Measurements from ENCODE around the gene CDC25C. TPM values are rescaled to one million over a fixed set of nuclear protein-coding genes. Genes with fewer than 3 reads are reported as not detected.

The CDC25C gene
- total RNA-seq, 2 donors from 2014 or later: 14.8 to 30.6 TPM

GRCh38 chr5:138354387-138354786 lies 22.8 kb upstream of the CDC25C start:
- peak overlapping the region; percentile 89 for H3K4me3 Mint-ChIP-seq
- H3K4me1 ChIP-seq (ENCODE audit: control insufficient read depth, insufficient read depth, low read length): no peaks in the 10 kb centered on the region
- peaks cover 23% of the 10 kb centered on the region for H3K4me1 Mint-ChIP-seq
- H3K27ac Mint-ChIP-seq: peak overlapping the region; percentile 92
- peak overlapping the region; percentile 90 for H3K9ac ChIP-seq (ENCODE audit: extremely low read depth, low read length, poor library complexity, severe bottlenecking)
- H3K27ac ChIP-seq (ENCODE audit: low read depth, low read length): no peak overlapping the region
- H3K27me3 Mint-ChIP-seq (ENCODE audit: insufficient read depth): no peaks in the 10 kb centered on the region
- TF ChIP-seq, protein P1, sequence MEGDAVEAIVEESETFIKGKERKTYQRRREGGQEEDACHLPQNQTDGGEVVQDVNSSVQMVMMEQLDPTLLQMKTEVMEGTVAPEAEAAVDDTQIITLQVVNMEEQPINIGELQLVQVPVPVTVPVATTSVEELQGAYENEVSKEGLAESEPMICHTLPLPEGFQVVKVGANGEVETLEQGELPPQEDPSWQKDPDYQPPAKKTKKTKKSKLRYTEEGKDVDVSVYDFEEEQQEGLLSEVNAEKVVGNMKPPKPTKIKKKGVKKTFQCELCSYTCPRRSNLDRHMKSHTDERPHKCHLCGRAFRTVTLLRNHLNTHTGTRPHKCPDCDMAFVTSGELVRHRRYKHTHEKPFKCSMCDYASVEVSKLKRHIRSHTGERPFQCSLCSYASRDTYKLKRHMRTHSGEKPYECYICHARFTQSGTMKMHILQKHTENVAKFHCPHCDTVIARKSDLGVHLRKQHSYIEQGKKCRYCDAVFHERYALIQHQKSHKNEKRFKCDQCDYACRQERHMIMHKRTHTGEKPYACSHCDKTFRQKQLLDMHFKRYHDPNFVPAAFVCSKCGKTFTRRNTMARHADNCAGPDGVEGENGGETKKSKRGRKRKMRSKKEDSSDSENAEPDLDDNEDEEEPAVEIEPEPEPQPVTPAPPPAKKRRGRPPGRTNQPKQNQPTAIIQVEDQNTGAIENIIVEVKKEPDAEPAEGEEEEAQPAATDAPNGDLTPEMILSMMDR (conservative IDR thresholded peaks at IDR 0.05): no peak
- H3K4me3 ChIP-seq (ENCODE audit: low read length): peak overlapping the region; percentile 93
- no peaks in the 10 kb centered on the region for H3K27me3 ChIP-seq (ENCODE audit: control insufficient read depth, insufficient read depth, low read length, poor library complexity, severe bottlenecking)
- peaks cover 10% of the 10 kb centered on the region for H3K9me3 Mint-ChIP-seq
- peaks cover 19% of the 10 kb centered on the region for H3K36me3 Mint-ChIP-seq (ENCODE audit: low read depth)
- peak; percentile 43 for DNase-seq
- H3K9me3 ChIP-seq (ENCODE audit: control insufficient read depth, low read length): peaks cover 6% of the 10 kb centered on the region
- H3K36me3 ChIP-seq (ENCODE audit: control insufficient read depth, insufficient read depth, low read length): peaks cover 10% of the 10 kb centered on the region
- 20 to 32% methylated on average over 5 of the region's 5 CpGs for WGBS, 2 experiments (ENCODE audit: insufficient coverage in 1 of 2, insufficient read length in 1 of 2)

- H3K9me3 Mint-ChIP-seq: peaks cover 10% of the 10 kb centered on the region
- no peaks in the 10 kb centered on the region for H3K27me3 ChIP-seq (ENCODE audit: control insufficient read depth, insufficient read depth, low read length, poor library complexity, severe bottlenecking)
- H3K27ac ChIP-seq (ENCODE audit: low read depth, low read length): peak overlapping the region; percentile 79
- peaks cover 6% of the 10 kb centered on the region for H3K9me3 ChIP-seq (ENCODE audit: control insufficient read depth, low read length)
- H3K4me3 Mint-ChIP-seq: peak overlapping the region; percentile 89
- peaks cover 18% of the 10 kb centered on the region for H3K36me3 ChIP-seq (ENCODE audit: control insufficient read depth, insufficient read depth, low read length)
- WGBS, 2 experiments (ENCODE audit: insufficient coverage in 1 of 2, insufficient read length in 1 of 2): 9 to 14% methylated on average over 8 to 11 of the region's 11 CpGs
- no peak for DNase-seq
- H3K4me1 Mint-ChIP-seq: peaks cover 23% of the 10 kb centered on the region
- no peaks in the 10 kb centered on the region for H3K4me1 ChIP-seq (ENCODE audit: control insufficient read depth, insufficient read depth, low read length)
- no peaks in the 10 kb centered on the region for H3K27me3 Mint-ChIP-seq (ENCODE audit: insufficient read depth)
- peak overlapping the region; percentile 92 for H3K27ac Mint-ChIP-seq
- H3K4me3 ChIP-seq (ENCODE audit: low read length): peak overlapping the region; percentile 93
- TF ChIP-seq, protein P1 (conservative IDR thresholded peaks at IDR 0.05): no peak
- H3K9ac ChIP-seq (ENCODE audit: extremely low read depth, low read length, poor library complexity, severe bottlenecking): peak overlapping the region; percentile 90
- H3K36me3 Mint-ChIP-seq (ENCODE audit: low read depth): peaks cover 25% of the 10 kb centered on the region
Measured at GRCh38 chr5:138353560-138354080, 22.0 kb upstream of the CDC25C start.

DNA sequence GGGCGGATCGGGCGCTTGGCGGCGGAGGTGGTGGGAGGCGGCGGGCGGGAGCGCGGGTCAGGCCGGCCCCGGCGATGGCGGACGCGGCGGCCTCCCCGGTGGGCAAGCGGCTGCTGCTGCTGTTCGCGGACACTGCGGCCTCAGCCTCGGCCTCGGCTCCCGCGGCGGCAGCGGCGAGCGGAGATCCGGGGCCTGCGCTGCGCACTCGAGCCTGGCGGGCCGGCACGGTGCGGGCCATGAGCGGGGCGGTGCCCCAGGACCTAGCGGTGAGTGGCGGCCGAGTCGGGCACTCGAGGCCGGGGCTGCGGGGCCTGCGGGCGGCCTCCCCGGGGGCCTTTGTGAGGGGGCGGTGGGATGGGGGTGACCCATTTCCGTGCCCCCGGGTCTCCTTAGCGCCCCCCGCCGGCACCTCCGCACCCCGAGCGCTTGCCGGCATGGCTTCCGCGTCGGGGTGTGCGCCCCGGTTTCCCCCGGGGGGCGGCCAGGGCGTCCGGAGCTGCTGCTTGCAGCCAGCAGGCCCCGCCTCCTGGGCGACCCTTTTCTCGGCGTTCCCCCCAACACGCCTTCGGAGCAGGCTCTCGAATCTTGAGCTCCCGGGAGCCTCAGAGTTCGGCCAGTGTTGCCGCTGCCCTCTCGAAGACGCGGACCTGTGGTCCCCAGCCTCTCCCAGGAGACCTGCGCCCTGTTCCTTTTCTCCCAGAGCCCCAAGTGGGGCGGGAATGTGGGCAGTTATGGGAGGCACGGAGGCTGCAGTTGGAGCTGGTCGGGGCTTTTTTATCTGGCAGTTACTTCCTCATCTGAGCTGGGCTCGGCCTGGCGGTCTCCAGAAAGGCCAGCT lies 21.3 kb upstream of the CDC25C start:
- H3K36me3 Mint-ChIP-seq (ENCODE audit: low read depth): peaks cover 29% of the 10 kb centered on the region
- H3K4me3 Mint-ChIP-seq: peak overlapping the region; percentile 89
- H3K27me3 ChIP-seq (ENCODE audit: control insufficient read depth, insufficient read depth, low read length, poor library complexity, severe bottlenecking): no peaks in the 10 kb centered on the region

More for the DNA sequence above, 21.3 kb upstream of the CDC25C start:
- H3K27ac Mint-ChIP-seq: peak overlapping the region; percentile 92
- peaks cover 24% of the 10 kb centered on the region for H3K36me3 ChIP-seq (ENCODE audit: control insufficient read depth, insufficient read depth, low read length)
- peak; percentile 85 for DNase-seq
- H3K9ac ChIP-seq (ENCODE audit: extremely low read depth, low read length, poor library complexity, severe bottlenecking): peak overlapping the region; percentile 90
- WGBS, 2 experiments (ENCODE audit: insufficient coverage in 1 of 2, insufficient read length in 1 of 2): 0% methylated on average over 7 to 88 of the region's 88 CpGs
- TF ChIP-seq, protein P1 (conservative IDR thresholded peaks at IDR 0.05): peak; percentile 44
- peaks cover 23% of the 10 kb centered on the region for H3K4me1 Mint-ChIP-seq
- peaks cover 10% of the 10 kb centered on the region for H3K9me3 Mint-ChIP-seq
- peaks cover 6% of the 10 kb centered on the region for H3K9me3 ChIP-seq (ENCODE audit: control insufficient read depth, low read length)
- peak overlapping the region; percentile 93 for H3K4me3 ChIP-seq (ENCODE audit: low read length)
- H3K4me1 ChIP-seq (ENCODE audit: control insufficient read depth, insufficient read depth, low read length): no peaks in the 10 kb centered on the region
- peak overlapping the region; percentile 79 for H3K27ac ChIP-seq (ENCODE audit: low read depth, low read length)
- no peaks in the 10 kb centered on the region for H3K27me3 Mint-ChIP-seq (ENCODE audit: insufficient read depth)
